SK-N-SH (cell line): ENCODE data around the gene KRT32.

Experiments used
- FOXJ3 ChIP-seq: sonication (generic); formaldehyde crosslinking; IDR thresholded peaks from 2 replicates; pipeline ENCODE4 v1.5.1; 2020; ENCODE audit warnings: mild to moderate bottlenecking, missing genetic modification reagents
- POLR2AphosphoS5 ChIP-seq: IDR thresholded peaks from 2 replicates; pipeline ENCODE4 v1.6.1; 2012; ENCODE audit warnings: low read depth, low read length

GRCh38 chr17:41444186-41444585, 23.0 kb downstream of the KRT32 start:
- TF ChIP-seq FOXJ3 (CRISPR knock-in tag) (no peak), POLR2AphosphoS5 (no peak)
